OCI-M1 (cell line): ENCODE data around the gene CNGA1.

Source experiments
- DNase-seq: peaks from one replicate; lab custom pipeline; 2025; lab: John Stamatoyannopoulos, UW

CNGA1 gene

GRCh38 chr4:47899639-47900038 lies 116.8 kb downstream of the CNGA1 start:
- no peak for DNase-seq

GRCh38 chr4:47891928-47892327 lies 124.6 kb downstream of the CNGA1 start:
- no peak for DNase-seq
